Measurements from ENCODE around the gene ADK. TPM values are rescaled to one million over a fixed set of nuclear protein-coding genes. Genes with fewer than 3 reads are reported as not detected.

ADK gene
- polyA plus RNA-seq, 1 experiment = 41.9 TPM

DNA sequence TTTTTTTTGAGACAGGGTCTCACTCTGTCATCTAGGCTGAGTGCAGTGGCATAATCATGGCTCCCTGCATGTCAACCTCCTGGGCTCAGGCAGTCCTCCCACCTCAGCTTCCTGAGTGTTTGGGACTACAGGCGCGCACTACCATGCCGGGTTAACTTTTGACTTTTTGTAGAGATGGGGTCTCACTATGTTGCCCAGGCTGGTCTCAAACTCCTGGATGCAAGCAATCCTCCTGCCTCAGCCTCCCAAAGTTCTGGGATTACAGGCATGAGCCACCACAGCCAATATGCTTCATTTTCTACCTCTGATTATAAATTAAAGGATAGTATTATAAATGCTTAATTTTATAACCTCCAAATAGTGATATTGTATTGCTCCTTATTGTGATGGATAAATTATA, 121.3 kb downstream of the ADK start:
- CTCF ChIA-PET = no interaction called here

DNA sequence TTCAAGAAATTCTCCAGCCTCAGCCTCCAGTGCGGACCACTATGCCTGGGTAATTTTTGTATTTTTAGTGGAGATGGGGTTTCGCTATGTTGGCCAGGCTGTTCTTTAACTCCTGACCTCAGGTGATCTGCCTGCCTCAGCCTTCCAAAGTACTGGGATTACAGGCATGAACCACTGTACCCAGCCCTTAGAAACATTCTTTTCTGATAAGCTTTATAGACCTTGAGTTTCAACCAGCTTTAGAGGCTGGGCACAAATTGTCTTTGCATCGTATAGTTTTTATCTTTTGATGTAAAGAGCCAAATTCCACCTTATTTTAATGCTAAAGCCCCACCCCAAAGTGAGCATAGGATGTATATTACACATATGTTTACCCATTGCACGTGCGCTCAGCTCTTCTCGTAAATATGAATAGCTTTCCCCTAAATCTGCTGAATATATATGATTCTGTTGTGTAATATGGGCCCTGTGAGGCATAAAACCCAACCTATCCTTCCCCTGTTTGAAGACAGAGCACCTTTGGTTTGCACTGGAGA, 124.8 kb downstream of the ADK start:
- Histone ChIP-seq H3K27ac (ENCODE audit: low read depth, low read length) (no peak overlapping the region), H3K4me3 (ENCODE audit: low read depth, low read length) (no peak overlapping the region), H3K9me3 (ENCODE audit: control insufficient read depth, insufficient read depth, low read length) (no peaks in the 10 kb centered on the region; the same call in 1 of the 2 replicates), H3K27me3 (ENCODE audit: control insufficient read depth, insufficient read depth, low read length) (no peaks in the 10 kb centered on the region)
- ChIA-PET CTCF (no interaction called here), POLR2A (no interaction called here)
- TF ChIP-seq, protein P1, sequence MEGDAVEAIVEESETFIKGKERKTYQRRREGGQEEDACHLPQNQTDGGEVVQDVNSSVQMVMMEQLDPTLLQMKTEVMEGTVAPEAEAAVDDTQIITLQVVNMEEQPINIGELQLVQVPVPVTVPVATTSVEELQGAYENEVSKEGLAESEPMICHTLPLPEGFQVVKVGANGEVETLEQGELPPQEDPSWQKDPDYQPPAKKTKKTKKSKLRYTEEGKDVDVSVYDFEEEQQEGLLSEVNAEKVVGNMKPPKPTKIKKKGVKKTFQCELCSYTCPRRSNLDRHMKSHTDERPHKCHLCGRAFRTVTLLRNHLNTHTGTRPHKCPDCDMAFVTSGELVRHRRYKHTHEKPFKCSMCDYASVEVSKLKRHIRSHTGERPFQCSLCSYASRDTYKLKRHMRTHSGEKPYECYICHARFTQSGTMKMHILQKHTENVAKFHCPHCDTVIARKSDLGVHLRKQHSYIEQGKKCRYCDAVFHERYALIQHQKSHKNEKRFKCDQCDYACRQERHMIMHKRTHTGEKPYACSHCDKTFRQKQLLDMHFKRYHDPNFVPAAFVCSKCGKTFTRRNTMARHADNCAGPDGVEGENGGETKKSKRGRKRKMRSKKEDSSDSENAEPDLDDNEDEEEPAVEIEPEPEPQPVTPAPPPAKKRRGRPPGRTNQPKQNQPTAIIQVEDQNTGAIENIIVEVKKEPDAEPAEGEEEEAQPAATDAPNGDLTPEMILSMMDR (IDR thresholded peaks at IDR 0.05; ENCODE audit: low read depth, low read length) = no peak
- DNase-seq (ENCODE audit: low read depth, low spot score) = no peak

More for the DNA sequence above, 121.3 kb downstream of the ADK start:
- TF ChIP-seq, protein P1 (IDR thresholded peaks at IDR 0.05; ENCODE audit: low read depth, low read length) = no peak
- Histone ChIP-seq H3K9me3 (ENCODE audit: control insufficient read depth, insufficient read depth, low read length) (no peaks in the 10 kb centered on the region), H3K27me3 (ENCODE audit: control insufficient read depth, insufficient read depth, low read length) (no peaks in the 10 kb centered on the region), H3K27ac (ENCODE audit: low read depth, low read length) (no peak overlapping the region), H3K4me3 (ENCODE audit: low read depth, low read length) (no peak overlapping the region)
- no peak for DNase-seq (ENCODE audit: low read depth, low spot score)
- POLR2A ChIA-PET = no interaction called here

DNA sequence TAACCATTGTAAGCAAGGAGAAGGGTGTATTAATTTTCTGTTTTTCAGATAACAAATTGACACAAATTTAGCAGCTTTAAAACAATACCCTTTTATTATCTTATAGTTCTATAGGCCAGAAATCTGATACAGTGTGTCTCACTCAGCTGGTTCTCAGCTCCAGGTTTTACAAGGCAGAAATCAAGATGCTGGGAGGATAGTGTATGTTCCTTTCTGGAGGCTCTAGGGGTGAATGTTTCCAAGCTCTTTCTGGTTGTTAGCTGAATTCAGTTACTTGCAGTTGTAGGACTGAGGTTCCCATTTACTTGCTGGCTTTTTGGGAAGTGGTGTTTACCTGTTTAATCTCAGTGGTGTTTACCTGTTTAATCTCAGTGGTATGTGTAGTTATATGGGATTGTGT, 125.4 kb downstream of the ADK start:
- H3K27ac ChIP-seq (ENCODE audit: low read depth, low read length) = no peak overlapping the region
- no peaks in the 10 kb centered on the region; the same call in 1 of the 2 replicates for H3K9me3 ChIP-seq (ENCODE audit: control insufficient read depth, insufficient read depth, low read length)
- TF ChIP-seq, protein P1 (IDR thresholded peaks at IDR 0.05; ENCODE audit: low read depth, low read length) = no peak
- no peak overlapping the region for H3K4me3 ChIP-seq (ENCODE audit: low read depth, low read length)
- H3K27me3 ChIP-seq (ENCODE audit: control insufficient read depth, insufficient read depth, low read length) = no peaks in the 10 kb centered on the region
- ChIA-PET CTCF (no interaction called here), POLR2A (no interaction called here)
- DNase-seq (ENCODE audit: low read depth, low spot score) = no peak

DNA sequence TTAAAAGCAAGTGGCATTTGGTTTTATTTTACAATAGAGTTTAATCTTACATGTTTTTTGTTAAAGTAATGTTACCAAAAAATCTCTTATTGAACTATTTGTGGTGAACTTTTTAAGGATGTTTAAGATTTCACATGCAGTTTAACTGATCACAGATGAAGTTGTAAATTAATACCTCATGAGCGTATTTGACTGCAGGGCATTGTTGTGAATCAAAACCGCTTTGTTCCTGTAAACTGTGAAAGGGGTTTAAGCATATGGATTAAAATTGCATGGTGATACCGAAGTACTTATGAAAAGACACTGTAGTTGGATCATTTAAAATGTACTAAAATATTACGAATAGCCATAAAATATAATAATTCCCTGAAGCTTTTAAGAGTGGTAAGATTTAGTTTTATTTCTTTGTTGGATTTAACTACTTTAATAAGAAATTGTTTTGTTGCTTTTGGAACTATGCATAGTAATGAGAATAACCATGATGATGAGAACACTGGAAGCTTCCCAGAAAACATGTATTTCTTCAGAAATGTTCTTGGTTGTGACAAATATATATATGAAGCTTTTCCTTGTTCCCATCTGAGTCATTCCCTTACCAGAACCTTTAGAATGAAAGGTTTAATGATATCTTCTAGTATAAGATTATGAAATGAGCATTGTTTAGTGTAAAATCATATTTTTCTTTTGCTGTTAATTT, 131.3 kb downstream of the ADK start:
- Histone ChIP-seq H3K27me3 (ENCODE audit: control insufficient read depth, insufficient read depth, low read length) (no peaks in the 10 kb centered on the region), H3K27ac (ENCODE audit: low read depth, low read length) (no peak overlapping the region), H3K9me3 (ENCODE audit: control insufficient read depth, insufficient read depth, low read length) (peaks cover 12% of the 10 kb centered on the region), H3K4me3 (ENCODE audit: low read depth, low read length) (no peak overlapping the region)
- ChIA-PET POLR2A (interaction anchor here (0.6 kb wide), 1 partner anchor 227 kb away, joined by 4 read pairs; no protein-coding TSS in a partner anchor), CTCF (interaction anchor here (0.5 kb wide), 2 partner anchors 71 to 425 kb away, joined by 3 to 6 read pairs; no protein-coding TSS in a partner anchor)
- TF ChIP-seq, protein P1 (IDR thresholded peaks at IDR 0.05; ENCODE audit: low read depth, low read length) = no peak
- DNase-seq (ENCODE audit: low read depth, low spot score) = no peak

DNA sequence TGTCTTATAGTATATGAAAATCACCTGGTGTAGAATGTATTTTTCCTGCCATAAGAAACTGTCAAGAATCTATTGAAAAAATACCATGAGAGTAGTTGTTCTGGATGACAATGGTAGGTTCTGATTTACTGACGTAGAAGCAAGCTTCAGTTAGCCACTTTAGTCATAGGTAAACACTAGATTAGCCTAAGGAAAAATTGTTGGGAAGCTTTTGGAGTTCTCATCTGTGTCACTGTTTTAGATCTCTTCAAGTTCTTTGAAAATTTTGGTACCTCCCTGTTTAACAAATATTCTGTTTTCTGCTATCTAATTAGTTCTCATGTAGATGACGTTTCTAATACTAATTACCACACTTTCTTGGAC, 131.8 kb downstream of the ADK start:
- TF ChIP-seq, protein P1 (IDR thresholded peaks at IDR 0.05; ENCODE audit: low read depth, low read length) = no peak
- H3K4me3 ChIP-seq (ENCODE audit: low read depth, low read length) = no peak overlapping the region
- H3K27ac ChIP-seq (ENCODE audit: low read depth, low read length) = no peak overlapping the region
- peaks cover 12% of the 10 kb centered on the region for H3K9me3 ChIP-seq (ENCODE audit: control insufficient read depth, insufficient read depth, low read length)
- ChIA-PET POLR2A (no interaction called here), CTCF (interaction anchor here (0.5 kb wide), 1 partner anchor 71 kb away, joined by 3 read pairs; no protein-coding TSS in a partner anchor)
- no peaks in the 10 kb centered on the region for H3K27me3 ChIP-seq (ENCODE audit: control insufficient read depth, insufficient read depth, low read length)
- no peak for DNase-seq (ENCODE audit: low read depth, low spot score)

All from AG04450 (cell line).